ENCODE results near the gene HELZ2. TPM values are rescaled to one million over a fixed set of nuclear protein-coding genes. Genes with fewer than 3 reads are reported as not detected.

Gene HELZ2
- total and polyA plus RNA-seq, 2 experiments from 2014 or later, result 5.2 to 48.9 TPM

GRCh38 chr20:63529861-63530787, 43.9 kb downstream of the HELZ2 start:
- no peaks in the 10 kb centered on the region for H3K36me3 ChIP-seq (ENCODE audit: insufficient read depth)
- Mint-ChIP-seq H3K9me3 (no peaks in the 10 kb centered on the region), H3K27me3 (ENCODE audit: insufficient read depth, low read depth, poor library complexity) (peaks cover 11% of the 10 kb centered on the region), H3K36me3 (ENCODE audit: low read depth) (peaks cover under 1% of the 10 kb centered on the region; the same call in 1 of the 3 replicates), H3K27ac (no peak overlapping the region), H3K4me3 (no peak overlapping the region), H3K4me1 (no peaks in the 10 kb centered on the region)
- no peaks in the 10 kb centered on the region for H3K79me2 ChIP-seq (replicated peaks; ENCODE audit: insufficient read depth)
- H4K20me1 ChIP-seq (replicated peaks; ENCODE audit: insufficient read depth), result 0 out of 2 replicates have a peak, but pooled peaks cover 2% of the 10 kb centered on the region
- ATAC-seq (no peak), DNase-seq (ENCODE audit: low spot score) (no peak)
- no peaks in the 10 kb centered on the region for H3K9me2 ChIP-seq (ENCODE audit: insufficient read depth)
- H3K4me1 ChIP-seq (ENCODE audit: insufficient read depth), result no peaks in the 10 kb centered on the region
- no peaks in the 10 kb centered on the region for H3K27me3 ChIP-seq (ENCODE audit: insufficient read depth)
- H2AFZ ChIP-seq, result no peak overlapping the region
- no peak for TF ChIP-seq ZNF114 (CRISPR knock-in tag; IDR thresholded peaks at IDR 0.05)
- TF ChIP-seq POLR2AphosphoS5 (IDR thresholded peaks at IDR 0.05; ENCODE audit: low read depth), result no peak
- no peak for TF ChIP-seq ETS1 (IDR thresholded peaks at IDR 0.05)
- no peak for TF ChIP-seq NANOG (IDR thresholded peaks at IDR 0.05; ENCODE audit: borderline replicate concordance)
- H3F3A ChIP-seq (replicated peaks; ENCODE audit: low read depth), result peaks cover 7% of the 10 kb centered on the region; the same call in 1 of the 2 replicates
- H3K27ac ChIP-seq (ENCODE audit: low read depth), result no peak overlapping the region
- no peak overlapping the region for H3K4me2 ChIP-seq
- H3K4me3 ChIP-seq, result no peak overlapping the region

GRCh38 chr20:63529180-63529860, 44.7 kb downstream of the HELZ2 start:
- Histone ChIP-seq H3K27me3 (ENCODE audit: insufficient read depth) (no peaks in the 10 kb centered on the region), H3K9me2 (ENCODE audit: insufficient read depth) (no peaks in the 10 kb centered on the region), H4K20me1 (replicated peaks; ENCODE audit: insufficient read depth) (0 out of 2 replicates have a peak, but pooled peaks cover 2% of the 10 kb centered on the region), H3F3A (replicated peaks; ENCODE audit: low read depth) (peaks cover 13% of the 10 kb centered on the region; the same call in 1 of the 2 replicates), H3K4me3 (no peak overlapping the region), H3K4me2 (no peak overlapping the region), H3K27ac (ENCODE audit: low read depth) (no peak overlapping the region), H3K79me2 (replicated peaks; ENCODE audit: insufficient read depth) (no peaks in the 10 kb centered on the region), H3K36me3 (ENCODE audit: insufficient read depth) (no peaks in the 10 kb centered on the region), H3K4me1 (ENCODE audit: insufficient read depth) (no peaks in the 10 kb centered on the region), H2AFZ (no peak overlapping the region)
- Mint-ChIP-seq H3K4me1 (no peaks in the 10 kb centered on the region), H3K36me3 (ENCODE audit: low read depth) (peaks cover 8% of the 10 kb centered on the region), H3K27me3 (ENCODE audit: insufficient read depth, low read depth, poor library complexity) (peaks cover 16% of the 10 kb centered on the region), H3K9me3 (peaks cover 8% of the 10 kb centered on the region; the same call in 2 of the 3 replicates), H3K27ac (no peak overlapping the region), H3K4me3 (no peak overlapping the region)
- ATAC-seq (no peak), DNase-seq (ENCODE audit: low spot score) (no peak)
- TF ChIP-seq, protein P1, sequence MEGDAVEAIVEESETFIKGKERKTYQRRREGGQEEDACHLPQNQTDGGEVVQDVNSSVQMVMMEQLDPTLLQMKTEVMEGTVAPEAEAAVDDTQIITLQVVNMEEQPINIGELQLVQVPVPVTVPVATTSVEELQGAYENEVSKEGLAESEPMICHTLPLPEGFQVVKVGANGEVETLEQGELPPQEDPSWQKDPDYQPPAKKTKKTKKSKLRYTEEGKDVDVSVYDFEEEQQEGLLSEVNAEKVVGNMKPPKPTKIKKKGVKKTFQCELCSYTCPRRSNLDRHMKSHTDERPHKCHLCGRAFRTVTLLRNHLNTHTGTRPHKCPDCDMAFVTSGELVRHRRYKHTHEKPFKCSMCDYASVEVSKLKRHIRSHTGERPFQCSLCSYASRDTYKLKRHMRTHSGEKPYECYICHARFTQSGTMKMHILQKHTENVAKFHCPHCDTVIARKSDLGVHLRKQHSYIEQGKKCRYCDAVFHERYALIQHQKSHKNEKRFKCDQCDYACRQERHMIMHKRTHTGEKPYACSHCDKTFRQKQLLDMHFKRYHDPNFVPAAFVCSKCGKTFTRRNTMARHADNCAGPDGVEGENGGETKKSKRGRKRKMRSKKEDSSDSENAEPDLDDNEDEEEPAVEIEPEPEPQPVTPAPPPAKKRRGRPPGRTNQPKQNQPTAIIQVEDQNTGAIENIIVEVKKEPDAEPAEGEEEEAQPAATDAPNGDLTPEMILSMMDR (conservative IDR thresholded peaks at IDR 0.05; ENCODE audit: low read depth in 2 of 2), result no peak
- TF ChIP-seq EZH2phosphoT487 (IDR thresholded peaks at IDR 0.05; ENCODE audit: unreplicated experiment) (no peak), ETS1 (IDR thresholded peaks at IDR 0.05) (no peak), STAT1 (IDR thresholded peaks at IDR 0.05; ENCODE audit: unreplicated experiment) (no peak), ZNF331 (CRISPR knock-in tag; IDR thresholded peaks at IDR 0.05; ENCODE audit: low read depth) (no peak), EZH2 (IDR thresholded peaks at IDR 0.05; ENCODE audit: low read depth, unreplicated experiment) (no peak), ZNF114 (CRISPR knock-in tag; IDR thresholded peaks at IDR 0.05) (no peak), NANOG (IDR thresholded peaks at IDR 0.05; ENCODE audit: borderline replicate concordance) (no peak), CREB1 (CRISPR knock-in tag; IDR thresholded peaks at IDR 0.05; ENCODE audit: low read depth) (no peak), POLR2AphosphoS5 (IDR thresholded peaks at IDR 0.05; ENCODE audit: low read depth) (no peak), REST (IDR thresholded peaks at IDR 0.05; ENCODE audit: unreplicated experiment) (no peak), JUNB (IDR thresholded peaks at IDR 0.05; ENCODE audit: unreplicated experiment) (no peak)
